HEK293 (cell line): ENCODE results near the gene CPM.

Experiments
- CTCF ChIA-PET: fragments of 350-600 bp; formaldehyde crosslinking; extraction: SDS; loops from one replicate; lab custom pipeline; 2021; ENCODE audit warnings: antibody characterized with exemption; lab: Yijun Ruan, JAX
- POLR2A ChIA-PET: fragments of 300-600 bp; formaldehyde crosslinking; extraction: SDS; loops from one replicate; lab custom pipeline; 2020; ENCODE audit warnings: antibody characterized with exemption, inconsistent platforms; lab: Yijun Ruan, JAX
- H3K27ac ChIP-seq: fragments of 200-500 bp; sonication (Bioruptor generic); 2 replicates; pipeline ENCODE4 v1.5.1; 2014; ENCODE audit warnings: low read depth, low read length, control low read depth, inconsistent platforms; ENCODE audit errors: extremely low read depth
- H3K36me3 ChIP-seq, 2 experiments: fragments of 200-500 bp in 1 of 2; sonication (Bioruptor generic) in 1 of 2; 1 replicate in 1 of 2; 2 replicates in 1 of 2; pipeline ENCODE4 v1.5.1; 2014 to 2017; ENCODE audit warnings: inconsistent platforms in 2 of 2, low read length in 2 of 2; ENCODE audit not compliant: control insufficient read depth in 2 of 2, insufficient read depth in 1 of 2
- H3K4me1 ChIP-seq: fragments of 200-500 bp; sonication (Bioruptor generic); 2 replicates; pipeline ENCODE4 v1.5.1; 2014; ENCODE audit warnings: mild to moderate bottlenecking, low read length, inconsistent platforms; ENCODE audit not compliant: control insufficient read depth, insufficient read depth
- H3K4me3 ChIP-seq: 2 replicates; pipeline ENCODE4 v1.5.1; 2011; ENCODE audit warnings: low read depth, mild to moderate bottlenecking, control low read depth, low read length, moderate library complexity
- H3K9me3 ChIP-seq: fragments of 200-500 bp; sonication (Bioruptor generic); 2 replicates; pipeline ENCODE4 v1.5.1; 2014; ENCODE audit warnings: low read depth, low read length, inconsistent platforms; ENCODE audit not compliant: control insufficient read depth, insufficient read depth
- CTCF ChIP-seq: fragments of 450-650 bp; formaldehyde crosslinking; IDR thresholded peaks from 2 replicates; pipeline ENCODE4 v1.5.1; 2016; ENCODE audit warnings: missing biosample characterization, missing genetic modification characterization
- GLIS1 ChIP-seq: fragments of 450-650 bp; formaldehyde crosslinking; IDR thresholded peaks from 2 replicates; pipeline ENCODE4 v1.5.1; 2016; ENCODE audit warnings: missing biosample characterization, missing genetic modification characterization
- KLF1 ChIP-seq: fragments of 450-650 bp; formaldehyde crosslinking; IDR thresholded peaks from 2 replicates; pipeline ENCODE4 v1.5.1; 2016; ENCODE audit warnings: missing biosample characterization, missing genetic modification characterization
- KLF8 ChIP-seq: fragments of 450-650 bp; formaldehyde crosslinking; IDR thresholded peaks from 2 replicates; pipeline ENCODE4 v1.5.1; 2016; ENCODE audit warnings: missing biosample characterization, missing genetic modification characterization
- MZF1 ChIP-seq: fragments of 450-650 bp; formaldehyde crosslinking; IDR thresholded peaks from 2 replicates; pipeline ENCODE4 v1.5.1; 2017; ENCODE audit warnings: missing biosample characterization, missing genetic modification characterization, borderline replicate concordance
- OSR2 ChIP-seq: fragments of 450-650 bp; formaldehyde crosslinking; IDR thresholded peaks from 2 replicates; pipeline ENCODE4 v1.5.1; 2016; ENCODE audit warnings: missing biosample characterization, missing genetic modification characterization
- PRDM6 ChIP-seq: fragments of 450-650 bp; formaldehyde crosslinking; IDR thresholded peaks from 2 replicates; pipeline ENCODE4 v1.5.1; 2017; ENCODE audit warnings: missing biosample characterization, missing genetic modification characterization
- SP7 ChIP-seq: fragments of 450-650 bp; formaldehyde crosslinking; IDR thresholded peaks from 2 replicates; pipeline ENCODE4 v1.5.1; 2016; ENCODE audit warnings: missing biosample characterization, missing genetic modification characterization
- ZBTB20 ChIP-seq: fragments of 450-650 bp; formaldehyde crosslinking; IDR thresholded peaks from 2 replicates; pipeline ENCODE4 v1.5.1; 2016; ENCODE audit warnings: missing biosample characterization, missing genetic modification characterization
- ZBTB6 ChIP-seq: fragments of 450-650 bp; formaldehyde crosslinking; IDR thresholded peaks from 2 replicates; pipeline ENCODE4 v1.5.1; 2017; ENCODE audit warnings: missing biosample characterization, missing genetic modification characterization
- ZBTB7A ChIP-seq: fragments of 450-650 bp; formaldehyde crosslinking; IDR thresholded peaks from 2 replicates; pipeline ENCODE4 v1.5.1; 2016; ENCODE audit warnings: low read depth, missing biosample characterization, missing genetic modification characterization
- ZFP69B ChIP-seq: fragments of 450-650 bp; formaldehyde crosslinking; IDR thresholded peaks from 2 replicates; pipeline ENCODE4 v1.5.1; 2016; ENCODE audit warnings: missing biosample characterization, missing genetic modification characterization
- ZNF121 ChIP-seq: fragments of 450-650 bp; formaldehyde crosslinking; IDR thresholded peaks from 2 replicates; pipeline ENCODE4 v1.5.1; 2016; ENCODE audit warnings: missing biosample characterization, missing genetic modification characterization
- ZNF350 ChIP-seq: fragments of 450-650 bp; formaldehyde crosslinking; IDR thresholded peaks from 2 replicates; pipeline ENCODE4 v1.5.0; 2017; ENCODE audit warnings: missing biosample characterization, mild to moderate bottlenecking, missing genetic modification characterization
- ZNF391 ChIP-seq: fragments of 450-650 bp; formaldehyde crosslinking; IDR thresholded peaks from 2 replicates; pipeline ENCODE4 v1.5.1; 2016; ENCODE audit warnings: low read depth, missing biosample characterization, missing genetic modification characterization, borderline replicate concordance
- ZNF394 ChIP-seq: fragments of 450-650 bp; formaldehyde crosslinking; IDR thresholded peaks from 2 replicates; pipeline ENCODE4 v1.5.1; 2016; ENCODE audit warnings: missing biosample characterization, missing genetic modification characterization, mild to moderate bottlenecking, moderate library complexity, borderline replicate concordance
- ZNF433 ChIP-seq: fragments of 450-650 bp; formaldehyde crosslinking; IDR thresholded peaks from 2 replicates; pipeline ENCODE4 v1.5.1; 2016; ENCODE audit warnings: missing biosample characterization, missing genetic modification characterization, low read depth
- ZNF549 ChIP-seq: fragments of 450-650 bp; IDR thresholded peaks from 2 replicates; pipeline ENCODE4 v1.5.1; 2018; ENCODE audit warnings: missing biosample characterization, missing genetic modification characterization, mild to moderate bottlenecking, inconsistent platforms, moderate library complexity
- ZNF558 ChIP-seq: fragments of 450-650 bp; formaldehyde crosslinking; IDR thresholded peaks from 2 replicates; pipeline ENCODE4 v1.5.1; 2016; ENCODE audit warnings: missing biosample characterization, missing genetic modification characterization
- ZNF596 ChIP-seq: fragments of 450-650 bp; IDR thresholded peaks from 2 replicates; pipeline ENCODE4 v1.5.0; 2018; ENCODE audit warnings: missing biosample characterization, mild to moderate bottlenecking, missing genetic modification characterization, moderate library complexity
- ZNF692 ChIP-seq: fragments of 450-650 bp; formaldehyde crosslinking; IDR thresholded peaks from 2 replicates; pipeline ENCODE4 v1.5.1; 2016; ENCODE audit warnings: missing biosample characterization, missing genetic modification characterization

CPM gene

GRCh38 chr12:68844788-68845695 is 87.9 kb downstream of the CPM start:
- Histone ChIP-seq H3K36me3 (peaks cover 18 to 43% of the 10 kb centered on the region in 2 experiments), H3K4me1 (no peaks in the 10 kb centered on the region; the same call in 1 of the 2 replicates), H3K9me3 (no peaks in the 10 kb centered on the region), H3K27ac (no peak overlapping the region), H3K4me3 (no peak overlapping the region)
- ChIA-PET CTCF (interaction anchor here (1.1 to 3.2 kb wide), 2 partner anchors 15 to 17 kb away, joined by 3 to 18 read pairs; no protein-coding TSS in a partner anchor), POLR2A (interaction anchor here (1.0 to 1.2 kb wide), 2 partner anchors 36 to 52 kb away, joined by 3 to 4 read pairs; no protein-coding TSS in a partner anchor)
- TF ChIP-seq ZNF394 (tag by site-specific recombination) (no peak), ZFP69B (no peak), ZNF549 (tag by site-specific recombination) (no peak), ZNF350 (tag by site-specific recombination) (no peak), GLIS1 (peak; percentile 68), ZNF558 (tag by site-specific recombination) (no peak), ZBTB20 (tag by site-specific recombination) (no peak), KLF1 (tag by site-specific recombination) (peak; percentile 88), ZNF391 (tag by site-specific recombination) (no peak), ZBTB6 (no peak), CTCF (tag by site-specific recombination) (no peak), ZNF121 (peak; percentile 68), ZNF433 (tag by site-specific recombination) (no peak), SP7 (tag by site-specific recombination) (peak; percentile 98), PRDM6 (tag by site-specific recombination) (peak; percentile 71), OSR2 (tag by site-specific recombination) (peak; percentile 89), ZBTB7A (tag by site-specific recombination) (no peak)

- Histone ChIP-seq H3K4me1 (no peaks in the 10 kb centered on the region; the same call in 1 of the 2 replicates), H3K9me3 (no peaks in the 10 kb centered on the region), H3K36me3 (peaks cover 25 to 50% of the 10 kb centered on the region in 2 experiments), H3K4me3 (no peak overlapping the region), H3K27ac (no peak overlapping the region)
- POLR2A ChIA-PET, result interaction anchor here (1.0 kb wide), 1 partner anchor 51 kb away, joined by 3 read pairs; no protein-coding TSS in a partner anchor
- TF ChIP-seq MZF1, result no peak
- no peak for TF ChIP-seq KLF8 (tag by site-specific recombination)
- TF ChIP-seq ZNF596 (tag by site-specific recombination), result no peak
- TF ChIP-seq ZNF692, result 0 out of 2 replicates have a peak, but pooled peaks have one; percentile 15
- CTCF ChIA-PET, result interaction anchor here (0.7 to 3.2 kb wide), 3 partner anchors 14 to 317 kb away, joined by 3 to 18 read pairs (median 3); no protein-coding TSS in a partner anchor
These were observed 88.6 kb downstream of the CPM start for GRCh38 chr12:68844318-68844745.
